Measurements from ENCODE around the gene PCBP2.
"Not testable (repeated sequence)": the region's sequence is repeated elsewhere in the genome, so short reads cannot be mapped to it uniquely, and the experiment has no call there.

The PCBP2 gene

GRCh38 chr12:53423597-53423996, 28.3 kb upstream of the PCBP2 start, which contains the start of gene AMHR2:
TSS of gene AMHR2 (plus strand) at chr12:53423855. CDS start at chr12:53423935, 80 bp downstream.
- Histone ChIP-seq H3K27ac (ENCODE audit: low read length) (no peak within 1 kb of the TSS), H3K27me3 (ENCODE audit: low read depth, low read length) (no peaks in the 10 kb centered on the region), H3K9me3 (ENCODE audit: control insufficient read depth in 1 of 2, low read length in 2 of 2) (no peaks in the 10 kb centered on the region), H3K4me1 (ENCODE audit: control insufficient read depth in 1 of 2, insufficient read depth in 2 of 2, low read length in 2 of 2) (peaks cover 0 to 7% of the 10 kb centered on the region in 2 donors), H3K36me3 (ENCODE audit: control insufficient read depth in 1 of 2, insufficient read depth in 2 of 2, low read length in 2 of 2) (no peaks in the 10 kb centered on the region), H3K4me3 (ENCODE audit: low read depth in 1 of 2, low read length in 2 of 2) (no peak within 1 kb of the TSS)

- Histone ChIP-seq H3K27me3 (ENCODE audit: low read depth, low read length) (no peaks in the 10 kb centered on the region), H3K4me3 (ENCODE audit: low read depth in 1 of 2, low read length in 2 of 2) (no peak overlapping the region), H3K9me3 (ENCODE audit: control insufficient read depth in 1 of 2, low read length in 2 of 2) (no peaks in the 10 kb centered on the region), H3K4me1 (ENCODE audit: control insufficient read depth in 1 of 2, insufficient read depth in 2 of 2, low read length in 2 of 2) (peaks cover 0 to 6% of the 10 kb centered on the region in 2 donors), H3K27ac (ENCODE audit: low read length) (no peak overlapping the region), H3K36me3 (ENCODE audit: control insufficient read depth in 1 of 2, insufficient read depth in 2 of 2, low read length in 2 of 2) (no peaks in the 10 kb centered on the region)
Measured at GRCh38 chr12:53424626-53425514, 27.0 kb upstream of the PCBP2 start.

- Histone ChIP-seq H3K36me3 (ENCODE audit: control insufficient read depth in 1 of 2, insufficient read depth in 2 of 2, low read length in 2 of 2) (no peaks in the 10 kb centered on the region), H3K27me3 (ENCODE audit: low read depth, low read length) (no peaks in the 10 kb centered on the region), H3K27ac (ENCODE audit: low read length) (no peak overlapping the region), H3K4me3 (ENCODE audit: low read depth in 1 of 2, low read length in 2 of 2) (no peak overlapping the region), H3K4me1 (ENCODE audit: control insufficient read depth in 1 of 2, insufficient read depth in 2 of 2, low read length in 2 of 2) (peaks cover 0 to 3% of the 10 kb centered on the region in 2 donors), H3K9me3 (ENCODE audit: control insufficient read depth in 1 of 2, low read length in 2 of 2) (no peaks in the 10 kb centered on the region)
Measured at GRCh38 chr12:53425515-53426150, 26.3 kb upstream of the PCBP2 start.

GRCh38 chr12:53427905-53428594, 23.9 kb upstream of the PCBP2 start:
- Histone ChIP-seq H3K27me3 (ENCODE audit: low read depth, low read length) (no peaks in the 10 kb centered on the region), H3K4me1 (ENCODE audit: control insufficient read depth in 1 of 2, insufficient read depth in 2 of 2, low read length in 2 of 2) (no peaks in the 10 kb centered on the region), H3K36me3 (ENCODE audit: control insufficient read depth in 1 of 2, insufficient read depth in 2 of 2, low read length in 2 of 2) (no peaks in the 10 kb centered on the region), H3K27ac (ENCODE audit: low read length) (no peak overlapping the region), H3K9me3 (ENCODE audit: control insufficient read depth in 1 of 2, low read length in 2 of 2) (no peaks in the 10 kb centered on the region), H3K4me3 (ENCODE audit: low read depth in 1 of 2, low read length in 2 of 2) (no peak overlapping the region)

- no peaks in the 10 kb centered on the region for H3K4me1 ChIP-seq (ENCODE audit: control insufficient read depth in 1 of 2, insufficient read depth in 2 of 2, low read length in 2 of 2)
- no peaks in the 10 kb centered on the region for H3K27me3 ChIP-seq (ENCODE audit: low read depth, low read length)
- H3K4me3 ChIP-seq (ENCODE audit: low read depth in 1 of 2, low read length in 2 of 2) = no peak overlapping the region
- no peaks in the 10 kb centered on the region for H3K9me3 ChIP-seq (ENCODE audit: control insufficient read depth in 1 of 2, low read length in 2 of 2)
- no peaks in the 10 kb centered on the region for H3K36me3 ChIP-seq (ENCODE audit: control insufficient read depth in 1 of 2, insufficient read depth in 2 of 2, low read length in 2 of 2)
- no peak overlapping the region for H3K27ac ChIP-seq (ENCODE audit: low read length)
Measured at GRCh38 chr12:53428741-53429140, 23.2 kb upstream of the PCBP2 start.

- Histone ChIP-seq H3K27me3 (ENCODE audit: low read depth, low read length) (no peaks in the 10 kb centered on the region), H3K27ac (ENCODE audit: low read length) (no peak overlapping the region), H3K4me3 (ENCODE audit: low read depth in 1 of 2, low read length in 2 of 2) (no peak overlapping the region), H3K36me3 (ENCODE audit: control insufficient read depth in 1 of 2, insufficient read depth in 2 of 2, low read length in 2 of 2) (no peaks in the 10 kb centered on the region), H3K4me1 (ENCODE audit: control insufficient read depth in 1 of 2, insufficient read depth in 2 of 2, low read length in 2 of 2) (no peaks in the 10 kb centered on the region), H3K9me3 (ENCODE audit: control insufficient read depth in 1 of 2, low read length in 2 of 2) (no peaks in the 10 kb centered on the region)
Measured at GRCh38 chr12:53430116-53430515, 21.8 kb upstream of the PCBP2 start.

GRCh38 chr12:53431187-53431586, 20.7 kb upstream of the PCBP2 start:
- Histone ChIP-seq H3K36me3 (ENCODE audit: control insufficient read depth in 1 of 2, insufficient read depth in 2 of 2, low read length in 2 of 2) (no peaks in the 10 kb centered on the region), H3K9me3 (ENCODE audit: control insufficient read depth in 1 of 2, low read length in 2 of 2) (no peaks in the 10 kb centered on the region), H3K27me3 (ENCODE audit: low read depth, low read length) (no peaks in the 10 kb centered on the region), H3K27ac (ENCODE audit: low read length) (no peak overlapping the region), H3K4me3 (ENCODE audit: low read depth in 1 of 2, low read length in 2 of 2) (no peak overlapping the region), H3K4me1 (ENCODE audit: control insufficient read depth in 1 of 2, insufficient read depth in 2 of 2, low read length in 2 of 2) (no peaks in the 10 kb centered on the region)

- H3K4me1 ChIP-seq (ENCODE audit: control insufficient read depth in 1 of 2, insufficient read depth in 2 of 2, low read length in 2 of 2); H3K4me3 ChIP-seq (ENCODE audit: low read depth in 1 of 2, low read length in 2 of 2); H3K9me3 ChIP-seq (ENCODE audit: control insufficient read depth in 1 of 2, low read length in 2 of 2); H3K36me3 ChIP-seq (ENCODE audit: control insufficient read depth in 1 of 2, insufficient read depth in 2 of 2, low read length in 2 of 2); H3K27ac ChIP-seq (ENCODE audit: low read length); H3K27me3 ChIP-seq (ENCODE audit: low read depth, low read length): not testable (repeated sequence)
Measured at GRCh38 chr12:53435326-53435725, 16.6 kb upstream of the PCBP2 start.

- not testable (repeated sequence) for H3K36me3 ChIP-seq (ENCODE audit: control insufficient read depth in 1 of 2, insufficient read depth in 2 of 2, low read length in 2 of 2); H3K27ac ChIP-seq (ENCODE audit: low read length); H3K4me3 ChIP-seq (ENCODE audit: low read depth in 1 of 2, low read length in 2 of 2); H3K27me3 ChIP-seq (ENCODE audit: low read depth, low read length); H3K9me3 ChIP-seq (ENCODE audit: control insufficient read depth in 1 of 2, low read length in 2 of 2)
- peaks cover 0 to 12% of the 10 kb centered on the region in 2 donors for H3K4me1 ChIP-seq (ENCODE audit: control insufficient read depth in 1 of 2, insufficient read depth in 2 of 2, low read length in 2 of 2)
Measured at GRCh38 chr12:53439582-53439981, 12.3 kb upstream of the PCBP2 start.

- Histone ChIP-seq H3K27me3 (ENCODE audit: low read depth, low read length) (no peaks in the 10 kb centered on the region), H3K27ac (ENCODE audit: low read length) (peak within 1 kb of the TSS; percentile 93), H3K36me3 (ENCODE audit: control insufficient read depth in 1 of 2, insufficient read depth in 2 of 2, low read length in 2 of 2) (peaks cover 11 to 17% of the 10 kb centered on the region in 2 donors), H3K4me1 (ENCODE audit: control insufficient read depth in 1 of 2, insufficient read depth in 2 of 2, low read length in 2 of 2) (peaks cover 0 to 14% of the 10 kb centered on the region in 2 donors), H3K9me3 (ENCODE audit: control insufficient read depth in 1 of 2, low read length in 2 of 2) (no peaks in the 10 kb centered on the region), H3K4me3 (ENCODE audit: low read depth in 1 of 2, low read length in 2 of 2) (peak within 1 kb of the TSS; percentile 79 to 91)
Measured at GRCh38 chr12:53441040-53441833, 10.7 kb upstream of the PCBP2 start, which contains the start of gene PRR13. TSS of gene PRR13 (plus strand) at chr12:53441734. CDS start at chr12:53442715, 981 bp downstream.

Measured in muscle layer of duodenum (tissue), 2 donors.